Sigmoid colon (tissue), 7 donors: ENCODE measurements around the gene GDF9. TPM values are rescaled to one million over a fixed set of nuclear protein-coding genes. Genes with fewer than 3 reads are reported as not detected.

ENCODE experiments used
- DNase-seq: peaks from one replicate; pipeline ENCODE4 v3.0.0-alpha.2; 2019
- H3K27ac ChIP-seq, 4 donors: fragments of 200-600 bp; sonication (generic); one replicate each; pipeline ENCODE4 v1.5.1; 2016 to 2019; ENCODE audit warnings: mild to moderate bottlenecking in 1 of 4
- H3K27me3 ChIP-seq, 3 donors: fragments of 200-600 bp; sonication (generic); one replicate each; pipeline ENCODE4 v1.5.1; 2019; ENCODE audit warnings: mild to moderate bottlenecking in 1 of 3
- H3K36me3 ChIP-seq, 4 donors: fragments of 200-600 bp; sonication (generic); one replicate each; pipeline ENCODE4 v1.5.1; 2016 to 2019
- H3K4me1 ChIP-seq, 4 donors: fragments of 200-600 bp; sonication (generic); one replicate each; pipeline ENCODE4 v1.5.1; 2017 to 2019
- H3K4me3 ChIP-seq, 4 donors: fragments of 200-600 bp; sonication (generic); one replicate each; pipeline ENCODE4 v1.5.1; 2017 to 2019; ENCODE audit warnings: mild to moderate bottlenecking in 2 of 4, moderate library complexity in 1 of 4
- H3K9me3 ChIP-seq, 4 donors: fragments of 200-600 bp in 3 of 4; sonication (generic) in 3 of 4; one replicate each; pipeline versions ENCODE4 v1.5.1 to v1.6.1; 2013 to 2019
- EP300 ChIP-seq, 4 donors: sonication (generic); formaldehyde crosslinking; IDR thresholded peaks; one replicate each; pipeline ENCODE4 v1.6.1; 2017; ENCODE audit warnings: antibody characterized with exemption in 4 of 4
- POLR2A ChIP-seq, 2 donors: fragments of 450-650 bp; IDR thresholded peaks; one replicate each; pipeline ENCODE4 v1.6.1; 2016; ENCODE audit warnings: antibody characterized with exemption in 2 of 2, mild to moderate bottlenecking in 2 of 2, moderate library complexity in 2 of 2
- POLR2AphosphoS5 ChIP-seq, 4 donors: sonication (generic); formaldehyde crosslinking; IDR thresholded peaks; one replicate each; pipeline ENCODE4 v1.6.1; 2017; ENCODE audit warnings: antibody characterized with exemption in 4 of 4
- WGBS, 2 donors: extraction: QIAGEN DNeasy Blood & Tissue Kit; methylation state at CpG; one replicate each; pipeline ENCODE4 v1.1.7; 2013; 5-methylcytosine and 5-hydroxymethylcytosine counted together
- intact Hi-C: fragments of 100-400 bp; cut with DNase I; formaldehyde crosslinking; loops from one replicate; pipeline ENCODE4 v1.15.1; 2023
- polyA plus RNA-seq, 3 donors: library from polyadenylated mRNA; stranded (reverse); fragments of 200-250 nt; gene quantifications; one replicate each; pipeline ENCODE4 v1.2.3, GENCODE V29; 2013
- total RNA-seq, 4 donors: library from RNA; depleted of rRNA; stranded (reverse); fragments of >200 nt; gene quantifications; one replicate each; pipeline ENCODE4 v1.1.0, GENCODE V29; 2016
- TF ChIP-seq, protein P1 (sequence below), 4 experiments: fragments of 450-650 bp in 3 of 4; fragments of 200-600 bp in 1 of 4; IDR thresholded peaks; one replicate each; pipeline ENCODE4 v1.5.1; 2016 to 2019; ENCODE audit warnings: antibody characterized with exemption in 4 of 4, mild to moderate bottlenecking in 3 of 4, moderate library complexity in 2 of 4
- donor health status: healthy with polysubstance abuse.
- donor health status: Bipolar disorder and iron deficiency.
- donor health status: healthy.

GDF9 gene
- total and polyA plus RNA-seq, 7 donors, result 0.22 to 1.8 (median 0.44) TPM; not detected in 3

DNA sequence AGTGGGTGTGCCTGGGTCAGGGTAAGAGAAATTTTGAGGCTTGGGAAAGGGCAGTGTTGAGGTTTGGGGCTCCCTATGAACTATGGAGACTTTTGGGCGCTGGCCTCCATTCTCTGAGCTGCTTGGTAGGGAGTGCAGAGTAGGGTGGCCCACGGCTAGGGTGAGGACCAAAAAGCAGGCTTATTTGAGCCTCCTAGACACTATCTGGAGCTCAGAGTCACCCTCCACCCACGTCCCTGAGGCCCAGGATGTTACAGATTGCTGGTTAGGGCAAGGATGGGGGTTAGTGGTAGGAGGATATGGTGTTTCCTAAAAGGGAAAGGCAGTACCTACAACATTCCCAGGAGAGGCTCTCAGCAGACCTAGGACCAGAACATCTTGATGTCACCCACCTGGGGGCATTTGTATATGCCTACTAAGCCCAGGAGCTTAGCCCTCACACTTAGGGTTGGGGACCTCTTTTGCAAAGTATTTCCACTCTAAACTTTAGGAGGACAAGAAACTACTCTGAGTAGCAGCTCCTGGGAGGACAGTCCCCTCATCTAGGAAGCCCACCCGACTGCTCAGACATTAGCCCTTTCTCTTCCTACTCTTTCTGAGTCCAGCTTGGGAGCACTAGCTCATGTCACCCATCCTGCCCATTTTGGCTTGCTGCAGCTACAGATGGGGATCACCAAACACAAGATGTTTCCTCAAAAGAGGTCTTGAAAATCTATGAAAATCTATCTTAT lies 38.2 kb downstream of the GDF9 start:
- intact Hi-C loops, result loop anchor here (10.0 kb wide), 1 partner anchor 93 kb away; the partner anchor contains the start of gene KIF3A
- Histone ChIP-seq H3K9me3 (no peaks in the 10 kb centered on the region), H3K4me3 (no peak overlapping the region), H3K27me3 (peaks cover 0 to 21% (median 12%) of the 10 kb centered on the region in 3 donors), H3K4me1 (peaks cover 0 to 18% (median 14%) of the 10 kb centered on the region in 4 donors), H3K36me3 (no peaks in the 10 kb centered on the region), H3K27ac (no peak overlapping the region)
- TF ChIP-seq, protein P1, sequence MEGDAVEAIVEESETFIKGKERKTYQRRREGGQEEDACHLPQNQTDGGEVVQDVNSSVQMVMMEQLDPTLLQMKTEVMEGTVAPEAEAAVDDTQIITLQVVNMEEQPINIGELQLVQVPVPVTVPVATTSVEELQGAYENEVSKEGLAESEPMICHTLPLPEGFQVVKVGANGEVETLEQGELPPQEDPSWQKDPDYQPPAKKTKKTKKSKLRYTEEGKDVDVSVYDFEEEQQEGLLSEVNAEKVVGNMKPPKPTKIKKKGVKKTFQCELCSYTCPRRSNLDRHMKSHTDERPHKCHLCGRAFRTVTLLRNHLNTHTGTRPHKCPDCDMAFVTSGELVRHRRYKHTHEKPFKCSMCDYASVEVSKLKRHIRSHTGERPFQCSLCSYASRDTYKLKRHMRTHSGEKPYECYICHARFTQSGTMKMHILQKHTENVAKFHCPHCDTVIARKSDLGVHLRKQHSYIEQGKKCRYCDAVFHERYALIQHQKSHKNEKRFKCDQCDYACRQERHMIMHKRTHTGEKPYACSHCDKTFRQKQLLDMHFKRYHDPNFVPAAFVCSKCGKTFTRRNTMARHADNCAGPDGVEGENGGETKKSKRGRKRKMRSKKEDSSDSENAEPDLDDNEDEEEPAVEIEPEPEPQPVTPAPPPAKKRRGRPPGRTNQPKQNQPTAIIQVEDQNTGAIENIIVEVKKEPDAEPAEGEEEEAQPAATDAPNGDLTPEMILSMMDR (IDR thresholded peaks at IDR 0.05), result no peak
- no peak for TF ChIP-seq POLR2AphosphoS5 (IDR thresholded peaks at IDR 0.05)
- TF ChIP-seq EP300 (IDR thresholded peaks at IDR 0.05), result no peak
- no peak for TF ChIP-seq POLR2A (IDR thresholded peaks at IDR 0.05)
- 84 to 94% methylated on average over 4 of the region's 4 CpGs for WGBS, 2 donors
- DNase-seq, result no peak

- intact Hi-C loops, result loop anchor here (10.0 kb wide), 1 partner anchor 92 kb away; the partner anchor contains the start of gene KIF3A
- Histone ChIP-seq H3K36me3 (no peaks in the 10 kb centered on the region), H3K9me3 (no peaks in the 10 kb centered on the region), H3K27ac (no peak overlapping the region), H3K4me3 (no peak overlapping the region), H3K4me1 (peaks cover 0 to 23% (median 19%) of the 10 kb centered on the region in 4 donors), H3K27me3 (peaks cover 0 to 21% (median 12%) of the 10 kb centered on the region in 3 donors)
- no peak for DNase-seq
- 47 to 74% methylated on average over 6 of the region's 6 CpGs for WGBS, 2 donors
- TF ChIP-seq, protein P1 (IDR thresholded peaks at IDR 0.05), result no peak
- TF ChIP-seq POLR2AphosphoS5 (IDR thresholded peaks at IDR 0.05), result peak in 1 of 4 donors; percentile 22
Measured at GRCh38 chr5:132826424-132827082, 39.7 kb downstream of the GDF9 start.

GRCh38 chr5:132825834-132826391 lies 40.4 kb downstream of the GDF9 start:
- Histone ChIP-seq H3K4me3 (peak overlapping the region in 3 of 4 donors; percentile 17 to 27 (median 22)), H3K27me3 (peaks cover 0 to 21% (median 12%) of the 10 kb centered on the region in 3 donors), H3K36me3 (no peaks in the 10 kb centered on the region), H3K4me1 (peaks cover 0 to 20% (median 18%) of the 10 kb centered on the region in 4 donors), H3K9me3 (no peaks in the 10 kb centered on the region), H3K27ac (no peak overlapping the region)
- TF ChIP-seq, protein P1 (IDR thresholded peaks at IDR 0.05), result no peak
- TF ChIP-seq POLR2AphosphoS5 (IDR thresholded peaks at IDR 0.05), result no peak
- TF ChIP-seq POLR2A (IDR thresholded peaks at IDR 0.05), result no peak
- no peak for TF ChIP-seq EP300 (IDR thresholded peaks at IDR 0.05)
- WGBS, 2 donors, result 47 to 82% methylated on average over 43 of the region's 43 CpGs
- intact Hi-C loops, result loop anchor here (10.0 kb wide), 1 partner anchor 91 kb away; the partner anchor contains the start of gene KIF3A
- no peak for DNase-seq

GRCh38 chr5:132825033-132825833 lies 41.0 kb downstream of the GDF9 start:
- peaks cover 0 to 21% (median 12%) of the 10 kb centered on the region in 3 donors for H3K27me3 ChIP-seq
- peaks cover 0 to 21% (median 14%) of the 10 kb centered on the region in 4 donors for H3K4me1 ChIP-seq
- no peak for DNase-seq
- H3K27ac ChIP-seq, result no peak overlapping the region
- intact Hi-C loops, result loop anchor here (10.0 kb wide), 1 partner anchor 90 kb away; the partner anchor contains the start of gene KIF3A
- TF ChIP-seq POLR2AphosphoS5 (IDR thresholded peaks at IDR 0.05) (no peak), EP300 (IDR thresholded peaks at IDR 0.05) (no peak), POLR2A (IDR thresholded peaks at IDR 0.05) (no peak)
- TF ChIP-seq, protein P1 (IDR thresholded peaks at IDR 0.05), result no peak
- WGBS, 2 donors, result 54 to 86% methylated on average over 71 of the region's 71 CpGs
- no peaks in the 10 kb centered on the region for H3K9me3 ChIP-seq
- no peaks in the 10 kb centered on the region for H3K36me3 ChIP-seq
- peak overlapping the region in 3 of 4 donors; percentile 17 to 27 (median 22) for H3K4me3 ChIP-seq
